ENCODE results near the gene NABP1.

The NABP1 gene

DNA sequence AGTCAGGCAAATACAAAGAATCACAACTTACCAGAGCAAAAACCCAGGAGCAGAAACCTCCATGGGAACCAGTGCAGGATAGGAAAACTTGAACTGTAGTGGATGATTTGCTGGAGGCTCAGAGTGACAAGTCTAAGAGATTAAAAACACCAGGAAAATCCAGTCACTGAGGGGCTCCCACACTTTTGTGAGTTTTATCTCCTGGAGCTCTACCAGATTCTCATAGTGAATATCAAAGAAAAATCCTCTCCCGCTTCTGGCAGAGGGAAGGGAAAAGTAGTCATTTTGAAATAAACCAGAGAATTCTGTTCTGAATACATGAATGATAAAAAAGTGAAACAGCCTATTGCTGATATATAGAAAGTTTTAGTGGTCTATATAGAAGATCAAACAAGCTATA, 23.1 kb downstream of the NABP1 start:
- TF ChIP-seq, protein P1, sequence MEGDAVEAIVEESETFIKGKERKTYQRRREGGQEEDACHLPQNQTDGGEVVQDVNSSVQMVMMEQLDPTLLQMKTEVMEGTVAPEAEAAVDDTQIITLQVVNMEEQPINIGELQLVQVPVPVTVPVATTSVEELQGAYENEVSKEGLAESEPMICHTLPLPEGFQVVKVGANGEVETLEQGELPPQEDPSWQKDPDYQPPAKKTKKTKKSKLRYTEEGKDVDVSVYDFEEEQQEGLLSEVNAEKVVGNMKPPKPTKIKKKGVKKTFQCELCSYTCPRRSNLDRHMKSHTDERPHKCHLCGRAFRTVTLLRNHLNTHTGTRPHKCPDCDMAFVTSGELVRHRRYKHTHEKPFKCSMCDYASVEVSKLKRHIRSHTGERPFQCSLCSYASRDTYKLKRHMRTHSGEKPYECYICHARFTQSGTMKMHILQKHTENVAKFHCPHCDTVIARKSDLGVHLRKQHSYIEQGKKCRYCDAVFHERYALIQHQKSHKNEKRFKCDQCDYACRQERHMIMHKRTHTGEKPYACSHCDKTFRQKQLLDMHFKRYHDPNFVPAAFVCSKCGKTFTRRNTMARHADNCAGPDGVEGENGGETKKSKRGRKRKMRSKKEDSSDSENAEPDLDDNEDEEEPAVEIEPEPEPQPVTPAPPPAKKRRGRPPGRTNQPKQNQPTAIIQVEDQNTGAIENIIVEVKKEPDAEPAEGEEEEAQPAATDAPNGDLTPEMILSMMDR (IDR thresholded peaks at IDR 0.05; ENCODE audit: unreplicated experiment in 3 of 3): no peak
- Mint-ChIP-seq H3K9me3 (peaks cover 4% of the 10 kb centered on the region), H3K27me3 (ENCODE audit: low read depth) (no peaks in the 10 kb centered on the region), H3K36me3 (ENCODE audit: low read depth) (no peaks in the 10 kb centered on the region), H3K4me3 (no peak overlapping the region), H3K4me1 (peaks cover 45% of the 10 kb centered on the region), H3K27ac (peak overlapping the region; percentile 5 to 53 (median 51))

DNA sequence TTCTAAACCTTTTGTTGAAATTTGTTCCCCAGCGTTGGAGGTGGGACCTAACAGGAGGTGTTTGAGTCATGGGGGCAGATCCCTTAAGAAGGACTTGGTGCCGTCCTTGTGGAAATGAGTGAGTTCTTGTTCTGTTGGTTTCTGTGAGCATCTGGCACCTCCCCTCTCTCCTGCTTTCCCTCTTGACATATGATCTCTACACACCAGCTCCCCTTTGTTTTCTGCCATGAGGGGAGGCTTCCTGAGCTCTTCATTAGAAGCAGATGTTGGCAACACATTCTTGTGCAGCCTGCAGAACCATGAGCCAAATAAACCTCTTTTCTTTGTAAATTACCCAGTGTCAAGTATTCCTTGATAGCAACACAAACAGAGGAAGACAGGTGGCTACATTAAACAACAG, 23.8 kb downstream of the NABP1 start:
- no peaks in the 10 kb centered on the region for H3K27me3 Mint-ChIP-seq (ENCODE audit: low read depth)
- peak overlapping the region; percentile 5 to 53 (median 51) for H3K27ac Mint-ChIP-seq
- H3K9me3 Mint-ChIP-seq: peaks cover 4% of the 10 kb centered on the region
- no peaks in the 10 kb centered on the region for H3K36me3 Mint-ChIP-seq (ENCODE audit: low read depth)
- TF ChIP-seq, protein P1 (IDR thresholded peaks at IDR 0.05; ENCODE audit: unreplicated experiment in 3 of 3): no peak
- no peak overlapping the region for H3K4me3 Mint-ChIP-seq
- H3K4me1 Mint-ChIP-seq: peaks cover 48% of the 10 kb centered on the region

DNA sequence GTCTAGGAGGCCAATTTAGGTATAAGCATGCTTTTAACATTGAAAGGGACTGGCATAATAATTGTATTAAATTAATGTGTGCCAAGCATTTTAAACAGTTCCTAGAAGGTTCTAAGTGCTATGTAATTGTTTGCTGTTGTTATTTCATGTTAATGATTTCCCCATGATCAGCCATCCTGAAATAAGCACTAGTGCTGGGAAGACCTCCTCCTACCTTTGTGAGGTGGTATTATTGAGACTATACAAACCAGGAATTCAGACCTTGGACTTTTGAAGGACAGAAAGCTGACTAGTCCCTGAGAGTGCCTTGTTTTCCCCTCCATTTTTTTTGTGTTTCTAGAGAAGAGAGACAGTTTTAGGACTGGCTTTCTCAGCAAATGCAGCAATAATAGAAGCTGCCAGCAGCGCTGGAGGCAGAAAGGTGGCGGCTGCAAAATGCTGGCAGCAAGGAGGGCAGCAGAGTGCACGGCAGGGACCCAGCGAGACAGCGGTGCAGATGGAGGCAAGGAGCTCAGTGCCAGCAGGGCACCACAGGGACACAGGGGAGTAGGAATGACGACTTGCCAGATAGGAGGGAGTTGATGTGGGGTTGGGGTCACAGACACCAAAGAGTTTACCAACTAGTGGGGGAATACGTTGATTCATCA, 25.3 kb downstream of the NABP1 start:
- TF ChIP-seq, protein P1 (IDR thresholded peaks at IDR 0.05; ENCODE audit: unreplicated experiment in 3 of 3): no peak
- no peaks in the 10 kb centered on the region for H3K27me3 Mint-ChIP-seq (ENCODE audit: low read depth)

DNA sequence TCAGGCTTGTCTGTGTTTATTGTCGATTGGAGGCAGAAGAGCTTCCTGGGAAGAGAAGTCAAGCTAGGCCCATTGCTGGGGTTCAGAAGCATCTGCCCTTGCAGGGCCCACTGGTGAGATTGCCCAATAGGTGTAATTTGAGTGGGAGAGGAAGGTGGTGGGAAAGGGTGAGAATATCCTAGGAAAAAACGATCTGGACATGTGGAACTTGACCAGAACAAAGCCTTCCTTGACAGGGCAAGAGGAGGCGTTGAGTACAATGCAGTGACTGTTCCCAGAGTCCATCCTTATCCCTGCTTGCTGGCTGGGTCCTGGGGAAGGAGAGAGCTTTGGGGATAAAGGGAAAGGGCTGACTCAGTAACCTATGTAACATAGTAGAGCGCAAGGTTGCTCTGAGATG, 27.1 kb downstream of the NABP1 start:
- Mint-ChIP-seq H3K27ac (peak overlapping the region in 1 of 3 experiments; percentile 60), H3K36me3 (ENCODE audit: low read depth) (no peaks in the 10 kb centered on the region), H3K4me3 (no peak overlapping the region), H3K4me1 (peaks cover 49% of the 10 kb centered on the region), H3K27me3 (ENCODE audit: low read depth) (no peaks in the 10 kb centered on the region), H3K9me3 (no peaks in the 10 kb centered on the region)
- TF ChIP-seq, protein P1 (IDR thresholded peaks at IDR 0.05; ENCODE audit: unreplicated experiment in 3 of 3): no peak

More for the DNA sequence above, 25.3 kb downstream of the NABP1 start:
- peak overlapping the region; percentile 76 to 98 (median 92) for H3K27ac Mint-ChIP-seq
- no peaks in the 10 kb centered on the region for H3K36me3 Mint-ChIP-seq (ENCODE audit: low read depth)
- no peaks in the 10 kb centered on the region for H3K9me3 Mint-ChIP-seq
- peaks cover 49% of the 10 kb centered on the region for H3K4me1 Mint-ChIP-seq
- peak overlapping the region; percentile 38 to 75 (median 60) for H3K4me3 Mint-ChIP-seq

DNA sequence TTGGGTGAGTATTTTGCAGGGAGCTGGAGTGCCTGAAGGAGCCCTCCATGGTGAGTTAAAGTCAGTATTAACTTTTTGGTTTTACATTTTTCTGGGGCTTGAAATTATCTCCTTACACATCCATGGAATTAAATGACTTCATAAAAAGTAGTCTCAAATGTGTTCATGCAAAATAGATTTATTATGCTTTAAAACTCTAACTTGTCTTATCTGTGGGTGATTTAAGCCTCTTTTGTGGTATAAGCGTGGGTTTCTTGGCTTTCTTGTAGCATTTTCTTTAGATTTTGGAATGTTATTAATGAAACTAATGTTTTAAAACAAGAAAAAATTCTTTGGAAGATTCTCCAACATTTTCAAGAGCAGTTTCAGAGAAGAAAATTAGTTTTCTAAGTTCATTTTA, 27.8 kb downstream of the NABP1 start:
- Mint-ChIP-seq H3K4me3 (no peak overlapping the region), H3K27me3 (ENCODE audit: low read depth) (no peaks in the 10 kb centered on the region), H3K36me3 (ENCODE audit: low read depth) (no peaks in the 10 kb centered on the region), H3K9me3 (no peaks in the 10 kb centered on the region), H3K27ac (peak overlapping the region in 2 of 3 experiments; percentile 36 to 60), H3K4me1 (peaks cover 45% of the 10 kb centered on the region)
- TF ChIP-seq, protein P1 (IDR thresholded peaks at IDR 0.05; ENCODE audit: unreplicated experiment in 3 of 3): no peak

DNA sequence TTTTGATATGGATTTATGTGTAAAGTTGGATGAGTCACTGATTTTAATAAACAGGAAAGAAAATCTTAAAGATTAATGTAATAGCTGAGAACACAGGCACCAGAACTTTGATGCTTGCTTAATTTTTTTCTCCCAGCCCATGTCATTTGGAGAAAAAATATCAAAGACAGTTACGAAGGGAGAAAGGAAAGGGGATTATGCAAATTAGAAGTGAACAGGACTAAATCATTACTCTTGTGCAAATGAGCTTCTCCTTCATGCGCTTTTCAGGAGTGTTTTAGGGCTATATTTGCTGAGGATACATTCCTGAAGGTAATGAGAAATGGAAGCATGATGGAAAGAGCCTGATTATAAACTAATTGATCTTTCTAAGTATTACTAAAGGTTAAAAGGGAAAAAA, 28.9 kb downstream of the NABP1 start:
- Mint-ChIP-seq H3K9me3 (no peaks in the 10 kb centered on the region), H3K4me1 (peaks cover 34% of the 10 kb centered on the region), H3K27ac (peak overlapping the region in 2 of 3 experiments; percentile 36 to 60), H3K4me3 (no peak overlapping the region), H3K36me3 (ENCODE audit: low read depth) (no peaks in the 10 kb centered on the region), H3K27me3 (ENCODE audit: low read depth) (no peaks in the 10 kb centered on the region)
- TF ChIP-seq, protein P1 (IDR thresholded peaks at IDR 0.05; ENCODE audit: unreplicated experiment in 3 of 3): no peak
